HepG2 (cell line): ENCODE results near the gene CISH. TPM values are rescaled to one million over a fixed set of nuclear protein-coding genes. Genes with fewer than 3 reads are reported as not detected.

Experiments used
- GABPA ChIP-seq, 2 experiments: IDR thresholded peaks; 2 replicates each; pipeline ENCODE4 v1.6.1; 2011 to 2016; ENCODE audit warnings: low read depth in 2 of 2, low read length in 1 of 2, missing biosample characterization in 1 of 2, missing genetic modification characterization in 1 of 2
- HOXD1 ChIP-seq: sonication (generic); formaldehyde crosslinking; IDR thresholded peaks from 2 replicates; pipeline ENCODE4 v1.5.0; 2020; ENCODE audit warnings: missing genetic modification reagents
- KDM3A ChIP-seq: IDR thresholded peaks from 2 replicates; pipeline ENCODE4 v1.6.1; 2018; ENCODE audit warnings: low read depth, missing compliant biosample characterization
- SIX1 ChIP-seq: sonication (generic); formaldehyde crosslinking; IDR thresholded peaks from 2 replicates; pipeline ENCODE4 v1.4.0; 2020; ENCODE audit warnings: missing genetic modification reagents, borderline replicate concordance
- SOX13 ChIP-seq, 3 experiments: fragments of 450-650 bp in 1 of 3; sonication (generic) in 1 of 3; formaldehyde crosslinking in 1 of 3; IDR thresholded peaks in 2 of 3; conservative IDR thresholded peaks in 1 of 3; 2 replicates each; pipeline versions ENCODE4 v1.5.0 to v1.6.1; 2016 to 2020; ENCODE audit warnings: antibody characterized with exemption in 1 of 3, mild to moderate bottlenecking in 1 of 3, missing compliant biosample characterization in 1 of 3, missing genetic modification reagents in 1 of 3, moderate library complexity in 1 of 3
- SP1 ChIP-seq, 2 experiments: fragments of 450-650 bp in 1 of 2; sonication (generic) in 1 of 2; formaldehyde crosslinking in 1 of 2; IDR thresholded peaks; 2 replicates each; pipeline versions ENCODE4 v1.4.0 to v1.6.1; 2016 to 2020; ENCODE audit warnings: missing genetic modification reagents in 1 of 2
- THAP11 ChIP-seq: IDR thresholded peaks from 2 replicates; pipeline ENCODE4 v1.6.1; 2016; ENCODE audit warnings: missing biosample characterization, missing genetic modification reagents
- YEATS4 ChIP-seq: sonication (generic); formaldehyde crosslinking; IDR thresholded peaks from 2 replicates; pipeline ENCODE4 v1.4.0; 2020; ENCODE audit warnings: missing genetic modification reagents, borderline replicate concordance
- ZBTB8A ChIP-seq: sonication (generic); formaldehyde crosslinking; IDR thresholded peaks from 2 replicates; pipeline ENCODE4 v1.4.0; 2020; ENCODE audit warnings: mild to moderate bottlenecking, low read depth, missing genetic modification reagents, borderline replicate concordance
- ZNF17 ChIP-seq: sonication (generic); formaldehyde crosslinking; IDR thresholded peaks from 2 replicates; pipeline ENCODE4 v1.5.0; 2020; ENCODE audit warnings: mild to moderate bottlenecking, missing genetic modification reagents
- ZNF24 ChIP-seq: fragments of 450-650 bp; IDR thresholded peaks from 2 replicates; pipeline ENCODE4 v1.6.1; 2017; ENCODE audit warnings: antibody characterized with exemption, mild to moderate bottlenecking
- ZNF318 ChIP-seq: sonication (generic); formaldehyde crosslinking; IDR thresholded peaks from 2 replicates; pipeline ENCODE4 v1.4.0; 2020; ENCODE audit warnings: mild to moderate bottlenecking, missing genetic modification reagents
- ZNF350 ChIP-seq: sonication (generic); formaldehyde crosslinking; IDR thresholded peaks from 2 replicates; pipeline ENCODE4 v1.4.0; 2020; ENCODE audit warnings: mild to moderate bottlenecking, low read depth, missing genetic modification reagents, borderline replicate concordance
- ZNF556 ChIP-seq: sonication (generic); formaldehyde crosslinking; IDR thresholded peaks from 2 replicates; pipeline ENCODE4 v1.4.0; 2020; ENCODE audit warnings: mild to moderate bottlenecking, missing genetic modification reagents, borderline replicate concordance
- ZNF619 ChIP-seq: sonication (generic); formaldehyde crosslinking; IDR thresholded peaks from 2 replicates; pipeline ENCODE4 v1.4.0; 2020; ENCODE audit warnings: mild to moderate bottlenecking, missing genetic modification reagents
- ZNF644 ChIP-seq: IDR thresholded peaks from 2 replicates; pipeline ENCODE4 v1.6.1; 2016; ENCODE audit warnings: low read depth
- polyA plus RNA-seq, 8 experiments: library from polyadenylated mRNA; depleted of rRNA in 3 of 8; stranded (reverse) in 7 of 8; unstranded in 1 of 8; fragments of >200 nt; fragmentation: Illumina TruSeq in 4 of 8; extraction: Trizol in 4 of 8; gene quantifications; 2 replicates each; pipeline versions ENCODE4 v1.2.1 to v1.2.3, GENCODE V29; 2011 to 2016; ENCODE audit warnings: low read depth in 4 of 8, missing spikeins in 1 of 8, mixed read lengths in 1 of 8; ENCODE audit not compliant: insufficient read depth in 1 of 8
- total RNA-seq, 5 experiments: library from RNA; depleted of rRNA; stranded (reverse); fragments of >200 nt; fragmentation: Illumina TruSeq; extraction: Trizol; gene quantifications; 2 replicates each; pipeline ENCODE4 v1.2.3, GENCODE V29; 2016; ENCODE audit warnings: low read depth in 1 of 5
- TF ChIP-seq, protein P1 (sequence below): fragments of 450-650 bp; IDR thresholded peaks from 2 replicates; pipeline ENCODE4 v1.6.1; 2017
- TF ChIP-seq, protein P2 (sequence below): sonication (generic); formaldehyde crosslinking; IDR thresholded peaks from 2 replicates; pipeline ENCODE4 v1.4.0; 2020; ENCODE audit warnings: mild to moderate bottlenecking, missing genetic modification reagents

Gene CISH
- total and polyA plus RNA-seq, 2 of the 13 experiments (the other 11 are each of a cell fraction or from before 2014, with no cell fraction given): 0.91 to 1.5 TPM

DNA sequence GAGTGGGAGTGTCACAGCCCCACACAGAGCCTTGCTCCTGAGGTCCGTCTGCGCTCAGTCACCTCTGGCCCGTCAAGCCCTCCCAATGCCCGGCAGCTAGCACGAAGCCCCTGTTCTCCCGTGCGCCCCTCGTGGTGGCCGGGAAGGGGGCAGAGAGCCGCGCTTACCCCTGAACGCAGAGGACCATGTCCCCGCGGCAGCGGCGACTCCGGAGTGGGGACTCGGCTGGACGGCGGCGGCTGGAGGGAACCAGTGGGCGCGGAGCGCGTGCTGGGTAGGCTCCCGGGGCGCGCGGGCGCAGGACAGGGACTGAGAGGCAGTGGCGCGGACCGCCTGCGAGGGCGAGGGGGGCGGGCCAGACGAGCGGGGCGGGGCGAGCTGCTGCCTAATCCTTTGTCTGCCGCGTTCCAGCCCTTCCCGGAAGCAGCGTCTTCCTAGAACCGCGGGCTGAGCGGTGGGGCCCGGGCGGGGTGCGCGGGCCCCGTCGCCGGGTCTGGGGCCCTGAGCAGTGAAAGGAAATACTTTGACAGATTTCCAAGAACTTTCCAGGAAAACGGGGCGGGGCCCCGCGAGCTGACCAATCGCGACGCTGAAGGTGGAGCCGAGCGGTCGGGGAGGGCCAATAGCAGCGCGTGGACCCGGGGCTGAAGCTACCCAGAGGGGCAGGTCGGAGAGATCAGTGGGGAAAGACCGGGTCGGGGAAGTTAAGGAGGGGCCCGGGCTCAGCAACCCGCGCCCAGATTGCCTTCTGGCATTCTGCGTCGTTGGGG lies at the start of gene CISH (continued):
- TF ChIP-seq, protein P1, sequence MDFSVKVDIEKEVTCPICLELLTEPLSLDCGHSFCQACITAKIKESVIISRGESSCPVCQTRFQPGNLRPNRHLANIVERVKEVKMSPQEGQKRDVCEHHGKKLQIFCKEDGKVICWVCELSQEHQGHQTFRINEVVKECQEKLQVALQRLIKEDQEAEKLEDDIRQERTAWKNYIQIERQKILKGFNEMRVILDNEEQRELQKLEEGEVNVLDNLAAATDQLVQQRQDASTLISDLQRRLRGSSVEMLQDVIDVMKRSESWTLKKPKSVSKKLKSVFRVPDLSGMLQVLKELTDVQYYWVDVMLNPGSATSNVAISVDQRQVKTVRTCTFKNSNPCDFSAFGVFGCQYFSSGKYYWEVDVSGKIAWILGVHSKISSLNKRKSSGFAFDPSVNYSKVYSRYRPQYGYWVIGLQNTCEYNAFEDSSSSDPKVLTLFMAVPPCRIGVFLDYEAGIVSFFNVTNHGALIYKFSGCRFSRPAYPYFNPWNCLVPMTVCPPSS: no peak
- 0 out of 2 replicates have a peak, but pooled peaks have one; percentile 49 for TF ChIP-seq KDM3A (CRISPR knock-in tag)
- TF ChIP-seq ZNF556: peak; percentile 84; the same call in 1 of the 2 replicates
- no peak for TF ChIP-seq YEATS4 (CRISPR knock-in tag)
- peak; percentile 78; the same call in 1 of the 2 replicates for TF ChIP-seq ZBTB8A (CRISPR knock-in tag)
- 0 out of 2 replicates have a peak, but pooled peaks have one; percentile 43 for TF ChIP-seq SIX1 (CRISPR knock-in tag)
- TF ChIP-seq ZNF17 (CRISPR knock-in tag): no peak
- no peak for TF ChIP-seq SP1 (IDR thresholded peaks at IDR 0.05)
- peak; percentile 82 for TF ChIP-seq SP1 (CRISPR knock-in tag; IDR thresholded peaks at IDR 0.05)
- TF ChIP-seq, protein P2, sequence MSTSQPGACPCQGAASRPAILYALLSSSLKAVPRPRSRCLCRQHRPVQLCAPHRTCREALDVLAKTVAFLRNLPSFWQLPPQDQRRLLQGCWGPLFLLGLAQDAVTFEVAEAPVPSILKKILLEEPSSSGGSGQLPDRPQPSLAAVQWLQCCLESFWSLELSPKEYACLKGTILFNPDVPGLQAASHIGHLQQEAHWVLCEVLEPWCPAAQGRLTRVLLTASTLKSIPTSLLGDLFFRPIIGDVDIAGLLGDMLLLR (CRISPR knock-in tag): peak; percentile 69; the same call in 1 of the 2 replicates
- no peak for TF ChIP-seq GABPA (IDR thresholded peaks at IDR 0.05; ENCODE audit: low read depth, low read length)
- TF ChIP-seq GABPA (CRISPR knock-in tag; IDR thresholded peaks at IDR 0.05; ENCODE audit: low read depth): peak; percentile 52
- TF ChIP-seq THAP11 (CRISPR knock-in tag): peak; percentile 65
- TF ChIP-seq HOXD1: peak; percentile 59; the same call in 1 of the 2 replicates
- no peak for TF ChIP-seq ZNF619 (CRISPR knock-in tag)
- no peak for TF ChIP-seq ZNF644
- peak; percentile 70; the same call in 1 of the 2 replicates for TF ChIP-seq ZNF318
- peak; percentile 76 for TF ChIP-seq ZNF350
- TF ChIP-seq ZNF24: no peak
- peak; percentile 45; the same call in 1 of the 2 replicates for TF ChIP-seq SOX13 (IDR thresholded peaks at IDR 0.05)
- peak in 1 of 2 experiments; percentile 89; a peak in 2 of 4 replicates for TF ChIP-seq SOX13 (CRISPR knock-in tag; conservative IDR thresholded peaks at IDR 0.05 in 1 of 2, IDR thresholded peaks at IDR 0.05 in 1 of 2)
